HepG2 (cell line): Measurements from ENCODE around the gene ZBTB45. TPM values are rescaled to one million over a fixed set of nuclear protein-coding genes. Genes with fewer than 3 reads are reported as not detected.

Experiments
- ARID4A ChIP-seq: sonication (generic); formaldehyde crosslinking; IDR thresholded peaks from 2 replicates; pipeline ENCODE4 v1.5.0; 2020; ENCODE audit warnings: mild to moderate bottlenecking, missing genetic modification reagents, borderline replicate concordance
- BCL6 ChIP-seq: IDR thresholded peaks from 2 replicates; pipeline ENCODE4 v1.6.1; 2016; ENCODE audit warnings: missing genetic modification reagents, missing compliant biosample characterization
- FOXA1 ChIP-seq, 2 experiments: fragments of 450-650 bp in 1 of 2; sonication (generic) in 1 of 2; formaldehyde crosslinking in 1 of 2; IDR thresholded peaks; 2 replicates each; pipeline versions ENCODE4 v1.4.0 to v1.6.1; 2016 to 2020; ENCODE audit warnings: missing genetic modification reagents in 1 of 2
- FOXP1 ChIP-seq, 2 experiments: fragments of 450-650 bp in 1 of 2; IDR thresholded peaks; 2 replicates each; pipeline ENCODE4 v1.6.1; 2017 to 2018; ENCODE audit warnings: antibody characterized with exemption in 1 of 2
- GATAD1 ChIP-seq: IDR thresholded peaks from 2 replicates; pipeline ENCODE4 v1.6.1; 2016; ENCODE audit warnings: missing genetic modification reagents, missing compliant biosample characterization
- HDAC2 ChIP-seq: sonication (generic); formaldehyde crosslinking; IDR thresholded peaks from 2 replicates; pipeline ENCODE4 v1.4.0; 2020; ENCODE audit warnings: missing genetic modification reagents
- KLF12 ChIP-seq: sonication (generic); formaldehyde crosslinking; IDR thresholded peaks from 2 replicates; pipeline ENCODE4 v1.4.0; 2020; ENCODE audit warnings: missing genetic modification reagents, borderline replicate concordance
- LCORL ChIP-seq, 2 experiments: fragments of 450-650 bp in 1 of 2; sonication (generic) in 1 of 2; formaldehyde crosslinking in 1 of 2; IDR thresholded peaks; 2 replicates each; pipeline versions ENCODE4 v1.5.0 to v1.6.1; 2017 to 2020; ENCODE audit warnings: antibody characterized with exemption in 1 of 2, missing genetic modification reagents in 1 of 2
- MIXL1 ChIP-seq: IDR thresholded peaks from 2 replicates; pipeline ENCODE4 v1.6.1; 2016
- PAF1 ChIP-seq: IDR thresholded peaks from 2 replicates; pipeline ENCODE4 v1.6.1; 2016; ENCODE audit warnings: missing genetic modification reagents, missing compliant biosample characterization
- PRDM15 ChIP-seq: sonication (generic); formaldehyde crosslinking; IDR thresholded peaks from 2 replicates; pipeline ENCODE4 v1.4.0; 2020; ENCODE audit warnings: missing genetic modification reagents
- PREB ChIP-seq: sonication (generic); formaldehyde crosslinking; IDR thresholded peaks from 2 replicates; pipeline ENCODE4 v1.4.0; 2020; ENCODE audit warnings: missing genetic modification reagents
- RFX5 ChIP-seq: IDR thresholded peaks from 2 replicates; pipeline ENCODE4 v1.6.1; 2011; ENCODE audit warnings: low read depth, low read length, improper control_type of control experiment
- ZFX ChIP-seq: sonication (generic); formaldehyde crosslinking; IDR thresholded peaks from 2 replicates; pipeline ENCODE4 v1.4.0; 2020; ENCODE audit warnings: mild to moderate bottlenecking, low read depth, missing genetic modification reagents, moderate library complexity
- ZKSCAN1 ChIP-seq: fragments of 150-350 bp; IDR thresholded peaks from 2 replicates; pipeline ENCODE4 v1.6.1; 2014; ENCODE audit warnings: low read length
- ZNF101 ChIP-seq: sonication (generic); formaldehyde crosslinking; IDR thresholded peaks from 2 replicates; pipeline ENCODE4 v1.4.0; 2020; ENCODE audit warnings: mild to moderate bottlenecking, low read depth, missing genetic modification reagents, borderline replicate concordance
- ZNF34 ChIP-seq: sonication (generic); formaldehyde crosslinking; IDR thresholded peaks from 2 replicates; pipeline ENCODE4 v1.4.0; 2020; ENCODE audit warnings: mild to moderate bottlenecking, missing genetic modification reagents, borderline replicate concordance
- ZNF543 ChIP-seq: sonication (generic); formaldehyde crosslinking; IDR thresholded peaks from 2 replicates; pipeline ENCODE4 v1.4.0; 2020; ENCODE audit warnings: mild to moderate bottlenecking, missing genetic modification reagents
- ZNF562 ChIP-seq: sonication (generic); formaldehyde crosslinking; IDR thresholded peaks from 2 replicates; pipeline ENCODE4 v1.8.0; 2022; ENCODE audit warnings: missing genetic modification reagents, borderline replicate concordance
- ZNF713 ChIP-seq: sonication (generic); formaldehyde crosslinking; IDR thresholded peaks from 2 replicates; pipeline ENCODE4 v1.4.0; 2020; ENCODE audit warnings: mild to moderate bottlenecking, missing genetic modification reagents
- polyA plus RNA-seq, 8 experiments: library from polyadenylated mRNA; depleted of rRNA in 3 of 8; stranded (reverse) in 7 of 8; unstranded in 1 of 8; fragments of >200 nt; fragmentation: Illumina TruSeq in 4 of 8; extraction: Trizol in 4 of 8; gene quantifications; 2 replicates each; pipeline versions ENCODE4 v1.2.1 to v1.2.3, GENCODE V29; 2011 to 2016; ENCODE audit warnings: low read depth in 4 of 8, missing spikeins in 1 of 8, mixed read lengths in 1 of 8; ENCODE audit not compliant: insufficient read depth in 1 of 8
- total RNA-seq, 5 experiments: library from RNA; depleted of rRNA; stranded (reverse); fragments of >200 nt; fragmentation: Illumina TruSeq; extraction: Trizol; gene quantifications; 2 replicates each; pipeline ENCODE4 v1.2.3, GENCODE V29; 2016; ENCODE audit warnings: low read depth in 1 of 5

Gene ZBTB45
- total and polyA plus RNA-seq, 2 of the 13 experiments (the other 11 are each of a cell fraction or from before 2014, with no cell fraction given), result 3.0 to 3.7 TPM

GRCh38 chr19:58558623-58559274 lies 39.1 kb upstream of the ZBTB45 start (continued):
- no peak for TF ChIP-seq PRDM15
- 0 out of 2 replicates have a peak, but pooled peaks have one; percentile 28 for TF ChIP-seq ZNF34 (CRISPR knock-in tag)
- TF ChIP-seq HDAC2 (CRISPR knock-in tag), result no peak
- TF ChIP-seq ZNF543 (CRISPR knock-in tag), result no peak
- peak; percentile 12; the same call in 1 of the 2 replicates for TF ChIP-seq RFX5
- TF ChIP-seq PREB (CRISPR knock-in tag), result no peak
- no peak for TF ChIP-seq MIXL1
- TF ChIP-seq ZKSCAN1, result no peak
- no peak for TF ChIP-seq FOXA1 (IDR thresholded peaks at IDR 0.05)
- TF ChIP-seq FOXA1 (CRISPR knock-in tag; IDR thresholded peaks at IDR 0.05), result 0 out of 2 replicates have a peak, but pooled peaks have one; percentile 25
- no peak; the same call in 1 of the 2 replicates for TF ChIP-seq ZNF101 (CRISPR knock-in tag)
- TF ChIP-seq ZNF562 (CRISPR knock-in tag), result no peak
- peak; percentile 91; the same call in 1 of the 2 replicates for TF ChIP-seq ZNF713 (CRISPR knock-in tag)
- TF ChIP-seq GATAD1 (CRISPR knock-in tag), result no peak
- TF ChIP-seq KLF12 (CRISPR knock-in tag), result peak; percentile 57; the same call in 1 of the 2 replicates
- peak; percentile 64; the same call in 1 of the 2 replicates for TF ChIP-seq ARID4A (CRISPR knock-in tag)
- TF ChIP-seq FOXP1 (IDR thresholded peaks at IDR 0.05), result no peak
- TF ChIP-seq FOXP1 (CRISPR knock-in tag; IDR thresholded peaks at IDR 0.05), result no peak
- TF ChIP-seq LCORL (IDR thresholded peaks at IDR 0.05), result no peak
- peak; percentile 63 for TF ChIP-seq LCORL (CRISPR knock-in tag; IDR thresholded peaks at IDR 0.05)
- TF ChIP-seq BCL6 (CRISPR knock-in tag), result no peak; the same call in 1 of the 2 replicates
- no peak for TF ChIP-seq PAF1 (CRISPR knock-in tag)
- TF ChIP-seq ZFX, result peak; percentile 88
